ENCODE results near the gene MRPL48. TPM values are rescaled to one million over a fixed set of nuclear protein-coding genes. Genes with fewer than 3 reads are reported as not detected.

MRPL48 gene
- total RNA-seq, 1 donor from 2014 or later: 25.6 TPM

GRCh38 chr11:73753938-73754337 lies 33.7 kb upstream of the MRPL48 start:
- peaks cover 10 to 16% (median 15%) of the 10 kb centered on the region in 3 donors for H3K4me1 ChIP-seq (ENCODE audit: control insufficient read depth in 3 of 3, insufficient read depth in 3 of 3, low read length in 3 of 3)
- no peak overlapping the region for H3K9ac ChIP-seq (ENCODE audit: low read depth in 1 of 3, low read length in 3 of 3)

GRCh38 chr11:73755670-73756069 lies 32.0 kb upstream of the MRPL48 start:
- Histone ChIP-seq H3K9me3 (ENCODE audit: control insufficient read depth in 3 of 3, low read length in 3 of 3) (no peaks in the 10 kb centered on the region), H3K4me3 (ENCODE audit: low read length in 3 of 3) (no peak overlapping the region), H3K36me3 (ENCODE audit: control insufficient read depth in 3 of 3, insufficient read depth in 3 of 3, low read length in 3 of 3) (no peaks in the 10 kb centered on the region), H3K27me3 (ENCODE audit: control insufficient read depth in 3 of 3, insufficient read depth in 3 of 3, low read length in 3 of 3) (no peaks in the 10 kb centered on the region), H3K9ac (ENCODE audit: low read depth in 1 of 3, low read length in 3 of 3) (no peak overlapping the region), H3K4me1 (ENCODE audit: control insufficient read depth in 3 of 3, insufficient read depth in 3 of 3, low read length in 3 of 3) (peaks cover 10 to 24% (median 10%) of the 10 kb centered on the region in 3 donors), H3K27ac (ENCODE audit: low read depth, low read length) (no peak overlapping the region)

More at GRCh38 chr11:73753938-73754337, 33.7 kb upstream of the MRPL48 start:
- H3K9me3 ChIP-seq (ENCODE audit: control insufficient read depth in 3 of 3, low read length in 3 of 3): no peaks in the 10 kb centered on the region
- no peaks in the 10 kb centered on the region for H3K36me3 ChIP-seq (ENCODE audit: control insufficient read depth in 3 of 3, insufficient read depth in 3 of 3, low read length in 3 of 3)
- H3K4me3 ChIP-seq (ENCODE audit: low read length in 3 of 3): no peak overlapping the region
- H3K27ac ChIP-seq (ENCODE audit: low read depth, low read length): no peak overlapping the region
- no peaks in the 10 kb centered on the region for H3K27me3 ChIP-seq (ENCODE audit: control insufficient read depth in 3 of 3, insufficient read depth in 3 of 3, low read length in 3 of 3)

DNA sequence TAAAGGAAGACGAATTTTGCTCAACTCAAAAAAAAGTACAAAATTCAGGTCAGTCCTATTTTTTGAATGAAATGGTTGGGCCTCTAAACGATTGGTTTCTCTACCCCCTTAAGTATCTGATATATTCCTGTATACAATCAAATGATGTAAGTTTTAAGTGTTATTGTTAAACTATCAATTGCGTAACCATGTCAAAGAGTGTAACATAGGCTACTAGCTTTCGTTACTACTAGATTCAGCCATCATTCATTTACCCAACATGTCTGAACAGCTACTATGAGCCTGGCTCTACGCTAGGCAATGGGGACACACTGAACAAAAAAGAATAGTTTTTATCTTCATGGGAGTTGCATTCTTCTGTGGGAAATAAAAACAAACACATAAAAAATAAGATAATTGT lies 30.1 kb upstream of the MRPL48 start:
- no peaks in the 10 kb centered on the region for H3K36me3 ChIP-seq (ENCODE audit: control insufficient read depth in 3 of 3, insufficient read depth in 3 of 3, low read length in 3 of 3)
- H3K4me3 ChIP-seq (ENCODE audit: low read length in 3 of 3): no peak overlapping the region
- peaks cover 4 to 18% (median 10%) of the 10 kb centered on the region in 3 donors for H3K4me1 ChIP-seq (ENCODE audit: control insufficient read depth in 3 of 3, insufficient read depth in 3 of 3, low read length in 3 of 3)
- H3K9me3 ChIP-seq (ENCODE audit: control insufficient read depth in 3 of 3, low read length in 3 of 3): no peaks in the 10 kb centered on the region
- no peak overlapping the region for H3K9ac ChIP-seq (ENCODE audit: low read depth in 1 of 3, low read length in 3 of 3)
- no peaks in the 10 kb centered on the region for H3K27me3 ChIP-seq (ENCODE audit: control insufficient read depth in 3 of 3, insufficient read depth in 3 of 3, low read length in 3 of 3)
- no peak overlapping the region for H3K27ac ChIP-seq (ENCODE audit: low read depth, low read length)

- Histone ChIP-seq H3K9me3 (ENCODE audit: control insufficient read depth in 3 of 3, low read length in 3 of 3) (no peaks in the 10 kb centered on the region), H3K27ac (ENCODE audit: low read depth, low read length) (no peak overlapping the region), H3K4me1 (ENCODE audit: control insufficient read depth in 3 of 3, insufficient read depth in 3 of 3, low read length in 3 of 3) (peaks cover 0 to 15% (median 7%) of the 10 kb centered on the region in 3 donors)
Observed at GRCh38 chr11:73758451-73758850, 29.2 kb upstream of the MRPL48 start.

GRCh38 chr11:73759610-73760134 lies 28.0 kb upstream of the MRPL48 start:
- Histone ChIP-seq H3K9me3 (ENCODE audit: control insufficient read depth in 3 of 3, low read length in 3 of 3) (no peaks in the 10 kb centered on the region), H3K9ac (ENCODE audit: low read depth in 1 of 3, low read length in 3 of 3) (peak overlapping the region; percentile 93 to 96 (median 95)), H3K4me1 (ENCODE audit: control insufficient read depth in 3 of 3, insufficient read depth in 3 of 3, low read length in 3 of 3) (peaks cover 0 to 15% (median 7%) of the 10 kb centered on the region in 3 donors), H3K36me3 (ENCODE audit: control insufficient read depth in 3 of 3, insufficient read depth in 3 of 3, low read length in 3 of 3) (no peaks in the 10 kb centered on the region), H3K27ac (ENCODE audit: low read depth, low read length) (peak overlapping the region; percentile 95), H3K27me3 (ENCODE audit: control insufficient read depth in 3 of 3, insufficient read depth in 3 of 3, low read length in 3 of 3) (no peaks in the 10 kb centered on the region), H3K4me3 (ENCODE audit: low read length in 3 of 3) (peak overlapping the region; percentile 88 to 93 (median 89))

More at GRCh38 chr11:73758451-73758850, 29.2 kb upstream of the MRPL48 start:
- no peaks in the 10 kb centered on the region for H3K27me3 ChIP-seq (ENCODE audit: control insufficient read depth in 3 of 3, insufficient read depth in 3 of 3, low read length in 3 of 3)
- H3K9ac ChIP-seq (ENCODE audit: low read depth in 1 of 3, low read length in 3 of 3): no peak overlapping the region
- H3K4me3 ChIP-seq (ENCODE audit: low read length in 3 of 3): no peak overlapping the region
- H3K36me3 ChIP-seq (ENCODE audit: control insufficient read depth in 3 of 3, insufficient read depth in 3 of 3, low read length in 3 of 3): no peaks in the 10 kb centered on the region

- Histone ChIP-seq H3K9me3 (ENCODE audit: control insufficient read depth in 3 of 3, low read length in 3 of 3) (no peaks in the 10 kb centered on the region), H3K27ac (ENCODE audit: low read depth, low read length) (peak overlapping the region; percentile 95), H3K4me3 (ENCODE audit: low read length in 3 of 3) (peak overlapping the region; percentile 88 to 93 (median 89)), H3K4me1 (ENCODE audit: control insufficient read depth in 3 of 3, insufficient read depth in 3 of 3, low read length in 3 of 3) (peaks cover 0 to 15% (median 7%) of the 10 kb centered on the region in 3 donors), H3K27me3 (ENCODE audit: control insufficient read depth in 3 of 3, insufficient read depth in 3 of 3, low read length in 3 of 3) (no peaks in the 10 kb centered on the region), H3K36me3 (ENCODE audit: control insufficient read depth in 3 of 3, insufficient read depth in 3 of 3, low read length in 3 of 3) (no peaks in the 10 kb centered on the region), H3K9ac (ENCODE audit: low read depth in 1 of 3, low read length in 3 of 3) (peak overlapping the region; percentile 93 to 96 (median 95))
Observed at GRCh38 chr11:73760135-73760678, 27.5 kb upstream of the MRPL48 start.

GRCh38 chr11:73760679-73761402 lies 26.8 kb upstream of the MRPL48 start, which contains the start of gene RAB6A:
RAB6A (minus strand) TSS chr11:73761074; CDS start chr11:73760635, 439 bp downstream.
- Histone ChIP-seq H3K4me1 (ENCODE audit: control insufficient read depth in 3 of 3, insufficient read depth in 3 of 3, low read length in 3 of 3) (peaks cover 0 to 15% (median 7%) of the 10 kb centered on the region in 3 donors), H3K27ac (ENCODE audit: low read depth, low read length) (peak within 1 kb of the TSS; percentile 95), H3K9ac (ENCODE audit: low read depth in 1 of 3, low read length in 3 of 3) (peak within 1 kb of the TSS; percentile 93 to 96 (median 95)), H3K9me3 (ENCODE audit: control insufficient read depth in 3 of 3, low read length in 3 of 3) (no peaks in the 10 kb centered on the region), H3K27me3 (ENCODE audit: control insufficient read depth in 3 of 3, insufficient read depth in 3 of 3, low read length in 3 of 3) (no peaks in the 10 kb centered on the region), H3K4me3 (ENCODE audit: low read length in 3 of 3) (peak within 1 kb of the TSS; percentile 88 to 93 (median 89)), H3K36me3 (ENCODE audit: control insufficient read depth in 3 of 3, insufficient read depth in 3 of 3, low read length in 3 of 3) (no peaks in the 10 kb centered on the region)

DNA sequence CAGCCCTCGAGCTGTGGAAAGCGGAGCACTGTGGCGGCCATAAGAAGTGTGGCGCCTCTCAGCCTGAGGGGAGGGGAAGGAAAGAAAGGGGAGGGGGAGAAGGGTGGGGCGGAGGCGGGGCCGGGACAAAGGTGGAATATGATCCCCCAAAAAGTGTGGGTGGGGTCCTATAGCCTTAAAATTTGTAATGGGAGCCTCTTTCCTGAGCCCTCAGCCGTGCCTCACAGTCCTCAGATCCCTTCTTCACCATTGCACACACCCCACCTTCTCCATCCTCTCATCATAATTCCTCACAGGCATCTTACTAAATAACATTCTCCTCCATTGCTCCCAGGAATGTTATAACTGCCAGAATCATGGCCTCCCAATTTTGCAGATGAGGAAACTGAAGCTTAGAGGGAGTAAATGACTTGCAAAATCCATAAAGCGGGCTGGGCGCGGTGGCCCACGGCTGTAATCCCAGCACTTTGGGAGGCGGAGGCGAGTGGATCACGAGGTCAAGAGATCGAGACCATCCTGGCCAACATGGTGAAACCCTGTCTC lies 26.2 kb upstream of the MRPL48 start:
- no peaks in the 10 kb centered on the region for H3K9me3 ChIP-seq (ENCODE audit: control insufficient read depth in 3 of 3, low read length in 3 of 3)
- peak overlapping the region; percentile 83 for H3K27ac ChIP-seq (ENCODE audit: low read depth, low read length)
- H3K27me3 ChIP-seq (ENCODE audit: control insufficient read depth in 3 of 3, insufficient read depth in 3 of 3, low read length in 3 of 3): no peaks in the 10 kb centered on the region
- peak overlapping the region in 2 of 3 donors; percentile 54 to 60 for H3K9ac ChIP-seq (ENCODE audit: low read depth in 1 of 3, low read length in 3 of 3)
- peaks cover 0 to 15% (median 7%) of the 10 kb centered on the region in 3 donors for H3K4me1 ChIP-seq (ENCODE audit: control insufficient read depth in 3 of 3, insufficient read depth in 3 of 3, low read length in 3 of 3)
- peak overlapping the region; percentile 63 to 79 (median 68) for H3K4me3 ChIP-seq (ENCODE audit: low read length in 3 of 3)
- H3K36me3 ChIP-seq (ENCODE audit: control insufficient read depth in 3 of 3, insufficient read depth in 3 of 3, low read length in 3 of 3): no peaks in the 10 kb centered on the region

DNA sequence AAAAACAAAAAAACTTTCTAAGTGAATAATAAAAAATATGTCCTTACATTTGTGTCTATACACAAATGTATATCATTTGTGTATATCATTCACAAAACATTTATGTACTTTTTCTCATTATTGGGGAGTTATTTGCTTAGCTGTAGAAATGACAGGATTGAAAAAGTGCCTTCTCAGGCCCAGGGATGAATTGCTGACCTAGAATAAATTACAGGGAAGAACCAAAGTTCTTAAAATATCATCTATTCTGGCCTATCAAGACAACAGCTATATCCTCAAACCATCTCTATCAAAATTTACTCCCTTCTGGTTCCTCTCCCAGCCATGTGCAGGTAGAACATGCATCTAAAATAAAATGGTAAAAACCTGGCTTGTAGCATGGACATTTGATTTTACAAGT lies 24.9 kb upstream of the MRPL48 start:
- Histone ChIP-seq H3K4me3 (ENCODE audit: low read length in 3 of 3) (no peak overlapping the region), H3K36me3 (ENCODE audit: control insufficient read depth in 3 of 3, insufficient read depth in 3 of 3, low read length in 3 of 3) (no peaks in the 10 kb centered on the region), H3K27me3 (ENCODE audit: control insufficient read depth in 3 of 3, insufficient read depth in 3 of 3, low read length in 3 of 3) (no peaks in the 10 kb centered on the region), H3K4me1 (ENCODE audit: control insufficient read depth in 3 of 3, insufficient read depth in 3 of 3, low read length in 3 of 3) (peaks cover 0 to 15% (median 7%) of the 10 kb centered on the region in 3 donors), H3K9me3 (ENCODE audit: control insufficient read depth in 3 of 3, low read length in 3 of 3) (no peaks in the 10 kb centered on the region), H3K9ac (ENCODE audit: low read depth in 1 of 3, low read length in 3 of 3) (no peak overlapping the region), H3K27ac (ENCODE audit: low read depth, low read length) (no peak overlapping the region)

- Histone ChIP-seq H3K36me3 (ENCODE audit: control insufficient read depth in 3 of 3, insufficient read depth in 3 of 3, low read length in 3 of 3) (no peaks in the 10 kb centered on the region), H3K4me1 (ENCODE audit: control insufficient read depth in 3 of 3, insufficient read depth in 3 of 3, low read length in 3 of 3) (no peaks in the 10 kb centered on the region), H3K9me3 (ENCODE audit: control insufficient read depth in 3 of 3, low read length in 3 of 3) (no peaks in the 10 kb centered on the region), H3K4me3 (ENCODE audit: low read length in 3 of 3) (no peak overlapping the region), H3K9ac (ENCODE audit: low read depth in 1 of 3, low read length in 3 of 3) (no peak overlapping the region), H3K27me3 (ENCODE audit: control insufficient read depth in 3 of 3, insufficient read depth in 3 of 3, low read length in 3 of 3) (no peaks in the 10 kb centered on the region), H3K27ac (ENCODE audit: low read depth, low read length) (no peak overlapping the region)
Observed at GRCh38 chr11:73766763-73767162, 20.9 kb upstream of the MRPL48 start.
